MG63 (cell line): ENCODE data around the gene RETREG1. TPM values are rescaled to one million over a fixed set of nuclear protein-coding genes. Genes with fewer than 3 reads are reported as not detected.
"Not testable (repeated sequence)": the region's sequence is repeated elsewhere in the genome, so short reads cannot be mapped to it uniquely, and the experiment has no call there.

ENCODE experiments used
- DNase-seq: peaks from one replicate; pipeline ENCODE4 v3.0.0-alpha.2; 2020
- H3K27me3 ChIP-seq: fragments of 250-450 bp; sonication (Bioruptor Pico); 2 replicates; pipeline ENCODE4 v1.5.1; 2020; ENCODE audit warnings: mild to moderate bottlenecking, moderate library complexity
- H3K36me3 ChIP-seq: fragments of 250-450 bp; sonication (Bioruptor Pico); 2 replicates; pipeline ENCODE4 v1.5.1; 2020; ENCODE audit warnings: mild to moderate bottlenecking, moderate library complexity
- H3K4me3 ChIP-seq: fragments of 250-450 bp; sonication (Bioruptor Pico); 2 replicates; pipeline ENCODE4 v1.5.1; 2020; ENCODE audit warnings: mild to moderate bottlenecking, moderate library complexity
- H3K9me3 ChIP-seq: fragments of 250-450 bp; sonication (Bioruptor Pico); 2 replicates; pipeline ENCODE4 v1.5.1; 2020; ENCODE audit warnings: mild to moderate bottlenecking, moderate library complexity
- total RNA-seq: library from RNA; depleted of rRNA; stranded (reverse); fragments of >200 nt; shearing (Covaris generic); gene quantifications from 2 replicates; pipeline ENCODE4 v1.2.3, GENCODE V29; 2014; ENCODE audit warnings: low replicate concordance

RETREG1 gene
- total RNA-seq, 1 experiment from 2014 or later = 0.16 TPM

GRCh38 chr5:16625096-16625495, 8.3 kb upstream of the RETREG1 start:
- Histone ChIP-seq H3K36me3 (no peaks in the 10 kb centered on the region), H3K27me3 (peaks cover 24% of the 10 kb centered on the region), H3K4me3 (no peak overlapping the region), H3K9me3 (no peaks in the 10 kb centered on the region)
- no peak for DNase-seq

- Histone ChIP-seq H3K9me3 (no peaks in the 10 kb centered on the region), H3K27me3 (peaks cover 35% of the 10 kb centered on the region), H3K36me3 (no peaks in the 10 kb centered on the region), H3K4me3 (no peak overlapping the region)
- DNase-seq = no peak
Measured at GRCh38 chr5:16619136-16619535, 2.3 kb upstream of the RETREG1 start.

- Histone ChIP-seq H3K4me3 (no peak overlapping the region), H3K9me3 (no peaks in the 10 kb centered on the region), H3K27me3 (peaks cover 35% of the 10 kb centered on the region), H3K36me3 (no peaks in the 10 kb centered on the region)
- no peak for DNase-seq
Measured at GRCh38 chr5:16618138-16618897, 1.5 kb upstream of the RETREG1 start.

GRCh38 chr5:16617274-16617968, 624 bp upstream of the RETREG1 start:
- DNase-seq = no peak
- Histone ChIP-seq H3K36me3 (no peaks in the 10 kb centered on the region), H3K27me3 (peaks cover 42% of the 10 kb centered on the region), H3K4me3 (peak overlapping the region; percentile 44), H3K9me3 (no peaks in the 10 kb centered on the region)

- H3K4me3 ChIP-seq = peak overlapping the region; percentile 44
- DNase-seq = no peak
- peaks cover 51% of the 10 kb centered on the region for H3K27me3 ChIP-seq
- H3K9me3 ChIP-seq = no peaks in the 10 kb centered on the region
- no peaks in the 10 kb centered on the region for H3K36me3 ChIP-seq
Measured at GRCh38 chr5:16615741-16616535, 859 bp downstream of the RETREG1 start.

GRCh38 chr5:16612007-16612406, 4.8 kb downstream of the RETREG1 start:
- DNase-seq = no peak
- Histone ChIP-seq H3K4me3 (no peak overlapping the region), H3K36me3 (no peaks in the 10 kb centered on the region), H3K27me3 (peaks cover 28% of the 10 kb centered on the region), H3K9me3 (no peaks in the 10 kb centered on the region)

GRCh38 chr5:16610896-16611295, 5.9 kb downstream of the RETREG1 start:
- not testable (repeated sequence) for H3K9me3 ChIP-seq, H3K4me3 ChIP-seq, DNase-seq, H3K36me3 ChIP-seq
- peaks cover 25% of the 10 kb centered on the region for H3K27me3 ChIP-seq

GRCh38 chr5:16609412-16609811, 7.4 kb downstream of the RETREG1 start:
- Histone ChIP-seq H3K4me3 (no peak overlapping the region), H3K27me3 (peaks cover 22% of the 10 kb centered on the region), H3K36me3 (no peaks in the 10 kb centered on the region), H3K9me3 (no peaks in the 10 kb centered on the region)
- no peak for DNase-seq

GRCh38 chr5:16606628-16607027, 10.2 kb downstream of the RETREG1 start:
- H3K4me3 ChIP-seq = no peak overlapping the region
- no peaks in the 10 kb centered on the region for H3K9me3 ChIP-seq
- no peaks in the 10 kb centered on the region for H3K36me3 ChIP-seq
- H3K27me3 ChIP-seq = peaks cover 7% of the 10 kb centered on the region; the same call in 1 of the 2 replicates
- DNase-seq = no peak

- Histone ChIP-seq H3K4me3 (no peak overlapping the region), H3K36me3 (no peaks in the 10 kb centered on the region), H3K9me3 (no peaks in the 10 kb centered on the region), H3K27me3 (0 out of 2 replicates have a peak, but pooled peaks cover 4% of the 10 kb centered on the region)
- DNase-seq = no peak
Measured at GRCh38 chr5:16603701-16604100, 13.1 kb downstream of the RETREG1 start.

GRCh38 chr5:16603295-16603694, 13.5 kb downstream of the RETREG1 start:
- H3K36me3 ChIP-seq = no peaks in the 10 kb centered on the region
- H3K27me3 ChIP-seq = 0 out of 2 replicates have a peak, but pooled peaks cover 4% of the 10 kb centered on the region
- no peak for DNase-seq
- H3K4me3 ChIP-seq = no peak overlapping the region
- H3K9me3 ChIP-seq = no peaks in the 10 kb centered on the region

- Histone ChIP-seq H3K4me3 (no peak overlapping the region), H3K27me3 (0 out of 2 replicates have a peak, but pooled peaks cover 4% of the 10 kb centered on the region), H3K36me3 (no peaks in the 10 kb centered on the region), H3K9me3 (no peaks in the 10 kb centered on the region)
- no peak for DNase-seq
Measured at GRCh38 chr5:16602182-16602581, 14.6 kb downstream of the RETREG1 start.

GRCh38 chr5:16600946-16601345, 15.9 kb downstream of the RETREG1 start:
- no peak overlapping the region for H3K4me3 ChIP-seq
- DNase-seq = no peak
- no peaks in the 10 kb centered on the region for H3K27me3 ChIP-seq
- H3K9me3 ChIP-seq = no peaks in the 10 kb centered on the region
- no peaks in the 10 kb centered on the region for H3K36me3 ChIP-seq

GRCh38 chr5:16600397-16600796, 16.4 kb downstream of the RETREG1 start:
- DNase-seq = peak; percentile 44
- Histone ChIP-seq H3K4me3 (no peak overlapping the region), H3K36me3 (no peaks in the 10 kb centered on the region), H3K9me3 (no peaks in the 10 kb centered on the region), H3K27me3 (no peaks in the 10 kb centered on the region)

GRCh38 chr5:16597946-16598694, 18.7 kb downstream of the RETREG1 start:
- no peaks in the 10 kb centered on the region for H3K27me3 ChIP-seq
- DNase-seq = no peak
- no peaks in the 10 kb centered on the region for H3K9me3 ChIP-seq
- no peaks in the 10 kb centered on the region for H3K36me3 ChIP-seq
- no peak overlapping the region for H3K4me3 ChIP-seq

GRCh38 chr5:16596581-16596940, 20.2 kb downstream of the RETREG1 start:
- Histone ChIP-seq H3K36me3 (no peaks in the 10 kb centered on the region), H3K4me3 (no peak overlapping the region), H3K9me3 (no peaks in the 10 kb centered on the region), H3K27me3 (no peaks in the 10 kb centered on the region)
- DNase-seq = peak; percentile 13
